WERI-Rb-1 (cell line): ENCODE measurements around the gene TMEM232.
"Not testable (repeated sequence)": the region's sequence is repeated elsewhere in the genome, so short reads cannot be mapped to it uniquely, and the experiment has no call there.

Source experiments
- DNase-seq: peaks from one replicate; pipeline ENCODE4 v3.0.0-alpha.2; 2020
- H3K27ac ChIP-seq: fragments of 250-450 bp; sonication (Bioruptor Pico); 2 replicates; pipeline ENCODE4 v1.5.1; 2020; ENCODE audit warnings: mild to moderate bottlenecking, moderate library complexity
- H3K27me3 ChIP-seq: fragments of 250-450 bp; sonication (Bioruptor Pico); 2 replicates; pipeline ENCODE4 v1.5.1; 2021; ENCODE audit warnings: mild to moderate bottlenecking, low read depth, moderate library complexity; ENCODE audit not compliant: insufficient read depth, severe bottlenecking
- H3K36me3 ChIP-seq: fragments of 250-450 bp; sonication (Bioruptor Pico); 2 replicates; pipeline ENCODE4 v1.5.1; 2020; ENCODE audit warnings: mild to moderate bottlenecking, moderate library complexity
- H3K4me3 ChIP-seq: 2 replicates; pipeline ENCODE4 v1.5.1; 2011; ENCODE audit warnings: low read depth, mild to moderate bottlenecking, control low read depth, low read length
- H3K9me3 ChIP-seq: fragments of 250-450 bp; sonication (Bioruptor Pico); 2 replicates; pipeline ENCODE4 v1.5.1; 2021; ENCODE audit warnings: mild to moderate bottlenecking, moderate library complexity; ENCODE audit not compliant: severe bottlenecking
- CTCF ChIP-seq: IDR thresholded peaks from 2 replicates; pipeline ENCODE4 v1.5.1; 2011; ENCODE audit warnings: low read depth, mild to moderate bottlenecking, control low read depth, inconsistent platforms, low read length

The TMEM232 gene

DNA sequence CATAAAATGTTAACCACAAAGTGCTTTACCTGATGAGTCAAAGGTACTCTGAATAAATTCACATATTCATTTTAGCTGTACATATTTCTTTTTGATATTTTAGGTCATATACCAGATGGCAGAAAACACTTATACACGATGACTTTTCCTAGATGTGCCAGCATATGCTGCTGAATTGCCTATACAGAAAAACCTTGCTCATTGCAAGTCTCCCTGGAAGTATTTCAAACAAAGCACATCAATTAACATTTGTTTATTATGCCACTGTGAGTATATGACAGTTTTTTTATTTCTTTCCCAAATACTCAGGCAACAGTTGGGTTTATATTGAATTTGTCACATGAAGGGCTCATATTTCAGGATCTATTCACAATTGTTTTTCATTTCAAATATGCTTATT, 180.8 kb downstream of the TMEM232 start:
- DNase-seq = no peak
- no peak for TF ChIP-seq CTCF
- H3K36me3 ChIP-seq = no peaks in the 10 kb centered on the region
- H3K9me3 ChIP-seq = no peaks in the 10 kb centered on the region
- no peak overlapping the region for H3K27ac ChIP-seq
- H3K27me3 ChIP-seq = no peaks in the 10 kb centered on the region
- no peak overlapping the region for H3K4me3 ChIP-seq

- TF ChIP-seq CTCF = no peak
- H3K36me3 ChIP-seq = no peaks in the 10 kb centered on the region
- H3K27ac ChIP-seq = no peak overlapping the region
- DNase-seq = no peak
- H3K9me3 ChIP-seq = no peaks in the 10 kb centered on the region
- H3K4me3 ChIP-seq = no peak overlapping the region
- H3K27me3 ChIP-seq = no peaks in the 10 kb centered on the region
These were observed 181.9 kb downstream of the TMEM232 start for GRCh38 chr5:110544603-110545002.

DNA sequence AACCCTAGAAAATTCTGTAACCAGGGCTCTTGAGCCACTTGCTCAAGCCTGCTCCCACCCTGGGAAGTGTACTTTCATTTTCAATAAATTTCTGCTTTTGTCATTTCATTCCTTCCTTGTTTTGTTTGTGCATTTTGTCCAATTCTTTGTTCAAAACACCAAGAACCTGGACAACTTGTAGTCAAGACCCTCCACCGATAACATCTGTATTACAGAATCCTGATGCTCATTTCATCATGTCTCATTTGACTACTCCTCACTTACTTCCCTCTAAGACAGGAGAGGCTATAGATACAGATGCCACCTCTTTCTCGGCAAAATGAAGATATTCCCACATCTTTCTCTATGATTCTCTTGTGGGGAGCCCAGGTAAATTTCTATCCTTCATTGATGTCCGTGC, 183.5 kb downstream of the TMEM232 start:
- no peaks in the 10 kb centered on the region for H3K9me3 ChIP-seq
- no peaks in the 10 kb centered on the region for H3K27me3 ChIP-seq
- H3K36me3 ChIP-seq = no peaks in the 10 kb centered on the region
- no peak overlapping the region for H3K4me3 ChIP-seq
- DNase-seq = no peak
- no peak for TF ChIP-seq CTCF
- H3K27ac ChIP-seq = no peak overlapping the region

GRCh38 chr5:110536120-110537115, 190.1 kb downstream of the TMEM232 start:
- no peak for DNase-seq
- no peak overlapping the region for H3K4me3 ChIP-seq
- H3K36me3 ChIP-seq = no peaks in the 10 kb centered on the region
- no peak for TF ChIP-seq CTCF
- H3K27ac ChIP-seq = no peak overlapping the region
- H3K9me3 ChIP-seq = no peaks in the 10 kb centered on the region
- H3K27me3 ChIP-seq = no peaks in the 10 kb centered on the region

DNA sequence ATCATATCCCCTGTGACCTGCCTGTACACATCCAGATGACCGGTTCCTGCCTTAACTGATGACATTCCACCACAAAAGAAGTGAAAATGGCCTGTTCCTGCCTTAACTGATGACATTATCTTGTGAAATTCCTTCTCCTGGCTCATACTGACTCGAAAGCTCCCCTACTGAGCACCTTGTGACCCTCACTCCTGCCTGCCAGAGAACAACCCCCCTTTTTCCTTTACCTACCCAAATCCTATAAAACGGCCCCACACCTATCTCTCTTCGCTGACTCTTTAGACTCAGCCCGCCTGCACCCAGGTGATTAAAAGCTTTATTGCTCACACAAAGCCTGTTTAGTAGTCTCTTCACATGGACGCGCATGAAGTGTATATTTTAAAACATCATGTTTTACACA, 191.3 kb downstream of the TMEM232 start:
- H3K36me3 ChIP-seq, DNase-seq, H3K9me3 ChIP-seq, H3K27ac ChIP-seq, H3K27me3 ChIP-seq, H3K4me3 ChIP-seq: not testable (repeated sequence)

DNA sequence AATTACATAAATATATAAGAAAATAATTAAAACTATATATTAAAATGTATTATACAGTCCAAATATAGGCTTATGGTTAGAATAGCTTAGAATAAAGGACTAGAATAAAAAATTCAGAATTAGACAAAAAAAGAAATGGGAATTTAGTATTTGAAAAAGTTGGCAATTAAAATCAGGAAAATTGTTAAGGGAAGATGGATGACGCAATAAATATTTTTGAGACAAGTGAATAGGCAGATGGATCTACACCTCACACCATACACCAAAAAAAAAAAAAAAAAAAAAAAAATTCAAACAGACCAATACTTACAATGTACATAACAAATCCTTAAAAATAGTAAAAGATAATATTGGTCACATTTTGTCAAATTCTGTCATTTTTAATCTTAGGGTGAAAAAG, 200.7 kb downstream of the TMEM232 start:
- H3K27me3 ChIP-seq = no peaks in the 10 kb centered on the region
- no peak overlapping the region for H3K27ac ChIP-seq
- no peak for DNase-seq
- H3K36me3 ChIP-seq = no peaks in the 10 kb centered on the region
- TF ChIP-seq CTCF = no peak
- no peak overlapping the region for H3K4me3 ChIP-seq
- H3K9me3 ChIP-seq = no peaks in the 10 kb centered on the region
